Suppressor macrophage treated with lipopolysaccharide for 4 hours (primary cell): ENCODE measurements around the gene DALRD3.

Experiments
- DNase-seq: peaks from one replicate; pipeline ENCODE4 v3.0.0-alpha.2; 2020

The DALRD3 gene

GRCh38 chr3:48974076-48974864 is 44.1 kb downstream of the DALRD3 start:
- no peak for DNase-seq

DNA sequence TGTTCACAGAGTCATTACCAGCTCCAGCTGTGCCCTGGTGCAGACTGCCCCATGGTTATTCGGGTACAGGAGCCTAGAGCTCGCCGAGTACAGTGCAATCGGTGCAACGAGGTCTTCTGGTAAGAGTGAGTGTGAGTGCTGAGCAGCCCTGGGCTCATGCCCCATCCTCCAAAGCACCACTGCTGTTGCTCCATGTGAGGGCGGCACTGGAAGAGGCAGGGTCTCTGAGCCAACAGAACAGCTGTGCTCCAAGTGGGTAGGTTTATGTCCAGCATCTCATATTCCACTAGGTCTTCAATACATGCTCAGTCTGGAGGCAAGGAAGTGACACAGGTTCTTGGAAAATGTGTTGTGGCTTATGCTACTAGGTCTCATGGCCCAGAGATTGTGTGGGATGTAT is 47.8 kb downstream of the DALRD3 start:
- no peak for DNase-seq

DNA sequence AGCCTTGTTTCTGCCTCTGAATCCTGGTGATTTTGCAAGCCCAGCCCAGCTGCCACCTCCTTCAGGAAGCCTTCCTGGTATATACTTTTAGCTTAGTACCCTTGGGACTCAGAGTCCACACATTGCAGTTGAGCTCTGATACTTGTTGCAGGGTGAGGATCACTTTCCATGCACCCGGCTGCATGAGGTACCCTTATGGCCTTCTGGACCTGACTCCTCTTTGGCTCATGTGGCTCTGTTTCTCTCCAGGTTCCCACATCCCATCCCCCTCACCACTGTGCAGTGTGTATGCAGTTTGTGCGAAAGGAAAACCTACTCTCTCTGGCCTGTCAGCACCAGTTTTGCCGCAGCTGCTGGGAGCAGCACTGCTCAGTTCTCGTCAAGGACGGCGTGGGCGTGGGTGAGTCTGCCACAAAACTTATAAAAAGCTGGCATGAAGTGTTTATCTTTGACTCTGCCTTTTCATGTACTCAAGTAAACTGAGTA is 51.5 kb downstream of the DALRD3 start:
- DNase-seq = no peak

GRCh38 chr3:48966367-48966766 is 52.0 kb downstream of the DALRD3 start:
- DNase-seq = no peak
